Metanephros (tissue), 2 donors: ENCODE data around the gene RHOG. TPM values are rescaled to one million over a fixed set of nuclear protein-coding genes. Genes with fewer than 3 reads are reported as not detected.

Experiments used
- small RNA-seq: library from RNA; depleted of rRNA; stranded (forward); fragments of <200 nt; gene quantifications from one replicate; pipeline ENCODE3, GENCODE V24; 2014; ENCODE audit warnings: low replicate concordance
- total RNA-seq: library from RNA; depleted of rRNA; stranded (reverse); fragments of >200 nt; gene quantifications from one replicate; pipeline ENCODE4 v1.2.3, GENCODE V29; 2014

RHOG gene
- 17.7 TPM for total RNA-seq

DNA sequence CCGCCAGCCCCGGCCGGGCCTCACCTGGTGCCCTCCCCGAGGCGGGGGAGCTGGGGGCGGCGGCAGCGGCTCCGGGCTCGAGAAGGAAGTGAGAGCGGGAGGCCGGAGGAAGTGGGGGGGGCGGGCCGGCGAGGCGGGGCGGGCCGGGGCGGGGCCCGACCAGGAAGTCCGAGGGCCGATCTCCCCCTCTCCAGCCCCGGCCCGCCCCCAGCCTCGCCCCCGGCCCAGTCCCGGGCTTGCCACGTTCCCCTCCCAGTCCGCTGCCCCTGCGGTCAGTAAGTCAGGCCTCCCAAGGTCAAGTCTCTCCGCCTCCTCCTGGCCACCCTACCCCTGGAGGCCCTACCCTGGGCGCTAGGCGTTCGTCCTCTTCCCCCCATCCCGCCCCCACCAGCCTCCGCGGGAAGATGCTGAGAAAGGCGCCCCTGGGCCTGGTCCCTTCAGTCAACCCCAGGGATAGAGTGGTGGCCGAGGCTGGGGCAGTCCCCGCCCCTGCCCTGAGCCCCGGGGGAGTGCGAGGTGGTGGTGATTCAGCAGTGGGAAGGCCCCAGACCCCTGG is at the start of gene RHOG:
Gene RHOG (minus strand): TSS at position 90 of the 556 bp plus-strand sequence. CDS start 12,821 bp downstream, outside the sequence.

DNA sequence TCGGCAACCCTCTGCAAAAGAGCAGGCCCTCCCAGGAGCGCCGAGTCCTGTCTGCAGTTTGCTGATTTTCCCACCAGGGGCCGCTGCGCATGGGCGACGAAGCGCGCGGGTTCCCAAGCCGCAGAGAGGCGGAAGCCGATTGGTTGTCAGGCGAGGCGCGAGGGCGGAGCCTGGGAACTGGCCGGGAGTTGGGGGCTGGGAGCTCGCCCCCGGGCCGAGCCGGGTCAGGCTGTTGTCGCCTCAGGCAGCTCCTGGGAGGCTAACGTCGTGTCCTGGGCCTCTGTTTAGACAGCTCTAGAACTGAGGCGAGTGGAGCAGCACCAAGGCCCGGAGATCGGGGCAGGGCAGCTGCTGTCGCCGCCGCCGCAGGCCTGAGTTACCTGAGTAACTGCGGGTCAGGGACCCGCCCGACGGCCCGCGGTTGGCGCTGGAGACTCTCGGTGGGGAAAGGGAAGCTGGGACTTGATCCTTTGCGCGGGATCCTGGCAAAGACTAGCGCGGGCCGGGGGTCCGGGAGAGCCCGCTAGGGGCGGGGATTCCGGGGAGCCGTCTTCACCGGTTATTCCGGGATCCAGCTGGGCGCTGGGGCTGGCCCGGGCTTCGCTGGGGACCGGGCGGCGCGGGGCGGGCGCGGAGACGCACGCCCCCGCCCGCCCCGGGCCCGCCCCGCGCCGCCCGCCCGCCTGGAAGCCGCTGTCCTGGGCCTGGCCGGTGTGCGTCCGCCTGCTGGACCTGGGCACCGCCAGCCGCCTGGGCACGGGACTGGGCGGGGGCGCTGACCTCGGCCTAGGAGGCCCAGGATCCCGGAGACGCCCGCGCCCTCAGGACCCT is 14.4 kb upstream of the RHOG start, which contains the start of gene STIM1:
Gene STIM1 (plus strand): TSS at position 688 of the 831 bp plus-strand sequence. CDS start 607 bp downstream, outside the sequence.

DNA sequence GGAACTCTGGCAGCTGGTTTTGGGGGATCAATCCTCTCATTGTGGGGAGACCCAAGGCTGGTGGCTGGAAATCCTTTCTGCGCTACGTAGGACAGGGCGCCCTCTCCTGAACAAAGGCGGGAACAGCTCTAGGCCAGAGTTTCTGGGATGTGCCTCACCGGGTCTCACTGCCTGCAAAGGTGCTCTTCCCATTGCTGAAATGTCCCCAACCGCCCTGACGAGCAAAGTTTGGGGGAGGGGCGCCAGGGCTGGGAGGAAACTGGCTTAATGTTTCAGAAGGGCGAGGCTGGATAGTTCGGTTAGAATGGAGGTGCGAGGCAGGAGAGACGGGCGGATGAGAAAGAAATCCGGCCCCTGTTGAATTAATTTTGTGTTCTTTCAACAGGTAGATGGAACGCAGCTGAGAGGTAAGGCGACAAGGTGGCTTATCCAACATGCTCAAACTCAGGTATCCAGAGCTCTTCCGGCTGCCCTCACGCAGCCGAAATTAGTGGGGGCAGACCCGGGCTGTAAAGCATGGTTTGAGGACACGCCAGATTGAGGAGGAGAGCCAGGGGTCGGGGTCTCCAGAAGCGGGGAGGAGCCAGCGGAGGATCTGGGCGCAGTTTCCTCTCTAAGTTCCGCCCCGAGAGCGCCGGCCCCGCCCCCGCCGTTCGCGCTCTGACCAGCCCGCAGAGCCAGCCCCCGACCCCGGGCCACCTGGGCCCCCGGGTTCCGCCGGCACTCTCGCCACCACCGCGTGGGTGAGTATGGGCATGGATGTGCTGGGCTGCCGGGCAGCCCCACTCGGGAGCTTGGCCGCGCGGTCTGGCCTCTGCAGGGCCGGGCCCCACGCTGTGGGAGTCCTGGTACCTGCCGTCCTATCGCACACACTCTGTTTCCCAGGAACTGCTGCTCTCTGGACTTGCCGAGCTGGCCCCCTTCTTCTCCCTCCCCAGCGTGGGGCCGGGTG is 32.6 kb downstream of the RHOG start, which contains the start of gene PGAP2:
Gene PGAP2 (plus strand): TSS at position 652 of the 952 bp plus-strand sequence. CDS start 2,700 bp downstream, outside the sequence.

DNA sequence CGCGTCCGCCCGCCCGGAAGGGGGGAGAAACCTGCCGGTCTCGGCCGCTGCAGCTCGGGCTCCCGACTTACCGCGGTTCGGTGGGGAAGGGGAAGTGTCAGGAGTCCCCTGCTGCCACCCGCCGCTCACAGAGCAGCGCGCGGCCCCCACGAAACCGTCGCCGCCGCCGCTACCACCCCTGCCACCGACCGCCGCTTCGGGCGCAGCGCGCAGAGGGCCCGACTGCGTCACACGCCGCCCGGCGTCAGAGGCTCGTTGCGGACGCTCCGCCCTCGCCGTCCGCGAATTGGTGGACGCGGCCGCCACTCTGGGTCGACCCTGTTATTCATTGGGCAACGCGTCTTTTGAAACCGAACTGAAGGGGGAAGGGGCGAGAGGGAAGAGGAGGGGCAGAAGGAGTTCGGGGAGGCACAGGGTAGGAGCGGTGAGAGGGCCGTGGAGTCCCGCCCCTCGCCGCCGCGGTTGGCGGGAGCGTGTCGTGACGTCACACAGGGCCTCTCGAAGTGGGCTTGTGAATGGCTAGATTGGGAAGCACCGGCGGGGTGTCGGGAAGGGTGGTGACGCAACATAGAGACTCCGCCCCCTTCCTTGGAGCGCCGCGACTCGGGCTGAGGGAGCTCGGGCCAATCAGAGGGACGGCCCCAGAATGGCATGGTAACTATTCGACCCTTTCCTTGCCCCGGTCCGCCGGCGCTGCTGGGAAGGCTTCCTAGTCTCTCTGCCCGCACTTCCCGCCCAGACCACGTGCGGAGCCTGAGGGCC is 43.2 kb downstream of the RHOG start, which contains the start of gene NUP98:
Gene NUP98 (minus strand): TSS at position 226 of the 762 bp plus-strand sequence. CDS start 15,437 bp downstream, outside the sequence.

Small RNAs within 50 kb of the gene (small RNA-seq; reads per million reads assigned to genes)
- gene RNU7-50P: not detected

Other genes starting within 250 kb of the RHOG start
- gene ART5, start 199.0 kb downstream of the RHOG start, total RNA-seq: 1.8 TPM
- 3.3 TPM for gene ART1, start 195.8 kb downstream of the RHOG start, total RNA-seq
- 0.82 TPM for gene CHRNA10, start 169.6 kb downstream of the RHOG start, total RNA-seq
- 116 TPM for gene NUP98, start 43.4 kb downstream of the RHOG start, total RNA-seq
- 28.1 TPM for gene PGAP2, start 32.4 kb downstream of the RHOG start, total RNA-seq
- gene STIM1, start 14.7 kb upstream of the RHOG start, total RNA-seq: 45.3 TPM